Naive thymus-derived CD8-positive, alpha-beta T cell (primary cell): ENCODE results near the gene ATP8B3. TPM values are rescaled to one million over a fixed set of nuclear protein-coding genes. Genes with fewer than 3 reads are reported as not detected.

ENCODE experiments used
- microRNA-seq: library from miRNA; unstranded; fragments of <30 nt; microRNA quantifications from one replicate; pipeline ENCODE4 v1.2.0, GENCODE V29; 2022; ENCODE audit warnings: borderline microRNAs expressed
- polyA plus RNA-seq, 3 donors: library from polyadenylated mRNA; unstranded; fragments of 300-500 nt; fragmentation: Illumina TruSeq; gene quantifications; one replicate each; pipeline ENCODE4 v1.2.3, GENCODE V29; 2021
- total RNA-seq, 8 experiments: library from RNA in 2 of 8; stranded (reverse) in 2 of 8; gene quantifications; one replicate each; pipeline ENCODE4 v1.2.3 and lab custom pipeline; 2021 to 2026

ATP8B3 gene
- total and polyA plus RNA-seq, 5 experiments from 2014 or later, result 0.52 to 1.8 (median 1.3) TPM

Small RNA genes lying within 50 kb of the gene (microRNA-seq; reads per million reads assigned to microRNA genes)
- not detected for gene MIR1909

Other genes with a start within 250 kb of the ATP8B3 start
- gene MEX3D, start 244.0 kb downstream of the ATP8B3 start, total RNA-seq, result 1 to 10 TPM; 3.0 to 4.4 TPM
- gene MEX3D, start 244.0 kb downstream of the ATP8B3 start, polyA plus RNA-seq, result under 1 TPM in 1 of 3 donors, not detected in 2; 0.08 TPM
- 10 to 100 TPM; 74.2 to 77.4 TPM for gene MBD3, start 219.4 kb downstream of the ATP8B3 start, total RNA-seq
- 10 to 100 TPM in 2 of 3 donors, 1 to 10 TPM in 1; 9.6 to 23.5 (median 12.8) TPM for gene MBD3, start 219.4 kb downstream of the ATP8B3 start, polyA plus RNA-seq
- 100 to 1,000 TPM; 130 to 132 TPM for gene UQCR11, start 206.8 kb downstream of the ATP8B3 start, total RNA-seq
- 100 to 1,000 TPM; 545 to 646 (median 558) TPM for gene UQCR11, start 206.8 kb downstream of the ATP8B3 start, polyA plus RNA-seq
- 100 to 1,000 TPM in 1 of 2 experiments, 10 to 100 TPM in 1; 97.4 to 102 TPM for gene TCF3, start 159.7 kb downstream of the ATP8B3 start, total RNA-seq
- gene TCF3, start 159.7 kb downstream of the ATP8B3 start, polyA plus RNA-seq, result 10 to 100 TPM in 2 of 3 donors, 1 to 10 TPM in 1; 7.8 to 33.0 (median 13.0) TPM
- not detected for gene ONECUT3, start 58.8 kb downstream of the ATP8B3 start, total RNA-seq
- not detected for gene ONECUT3, start 58.8 kb downstream of the ATP8B3 start, polyA plus RNA-seq
- 10 to 100 TPM; 78.1 to 86.2 TPM for gene REXO1, start 36.2 kb upstream of the ATP8B3 start, total RNA-seq
- gene REXO1, start 36.2 kb upstream of the ATP8B3 start, polyA plus RNA-seq, result 1 to 10 TPM; 2.7 to 6.8 (median 3.1) TPM
- 10 to 100 TPM; 18.5 to 19.9 TPM for gene KLF16, start 51.3 kb upstream of the ATP8B3 start, total RNA-seq
- under 1 TPM; 0.23 to 0.84 (median 0.36) TPM for gene KLF16, start 51.3 kb upstream of the ATP8B3 start, polyA plus RNA-seq
- 100 to 1,000 TPM; 106 to 109 TPM for gene ABHD17A, start 73.2 kb upstream of the ATP8B3 start, total RNA-seq
- 100 to 1,000 TPM; 153 to 207 (median 155) TPM for gene ABHD17A, start 73.2 kb upstream of the ATP8B3 start, polyA plus RNA-seq
- gene ADAT3, start 93.1 kb upstream of the ATP8B3 start, total RNA-seq, result 1 to 10 TPM; 4.2 to 4.5 TPM
- gene ADAT3, start 93.1 kb upstream of the ATP8B3 start, polyA plus RNA-seq, result 1 to 10 TPM; 1.9 to 3.6 (median 3.6) TPM
- 10 to 100 TPM; 20.7 to 23.4 TPM for gene SCAMP4, start 93.1 kb upstream of the ATP8B3 start, total RNA-seq
- 10 to 100 TPM; 12.1 to 15.5 (median 12.5) TPM for gene SCAMP4, start 93.1 kb upstream of the ATP8B3 start, polyA plus RNA-seq
- gene CSNK1G2, start 128.9 kb upstream of the ATP8B3 start, total RNA-seq, result 100 to 1,000 TPM; 168 to 175 TPM
- 10 to 100 TPM; 25.4 to 67.6 (median 26.4) TPM for gene CSNK1G2, start 128.9 kb upstream of the ATP8B3 start, polyA plus RNA-seq
- gene BTBD2, start 203.4 kb upstream of the ATP8B3 start, total RNA-seq, result 10 to 100 TPM; 58.0 to 64.1 TPM
- gene BTBD2, start 203.4 kb upstream of the ATP8B3 start, polyA plus RNA-seq, result 1 to 10 TPM; 3.2 to 7.3 (median 4.8) TPM
- 100 to 1,000 TPM; 171 to 176 TPM for gene MKNK2, start 239.0 kb upstream of the ATP8B3 start, total RNA-seq
- gene MKNK2, start 239.0 kb upstream of the ATP8B3 start, polyA plus RNA-seq, result 10 to 100 TPM; 26.1 to 47.1 (median 30.2) TPM